ENCODE results near the gene PRKAG2. TPM values are rescaled to one million over a fixed set of nuclear protein-coding genes. Genes with fewer than 3 reads are reported as not detected.
A peak's percentile ranks its signal among the peaks of the same experiment; 100 is the strongest.
"Not testable (repeated sequence)": the region's sequence is repeated elsewhere in the genome, so short reads cannot be mapped to it uniquely, and the experiment has no call there.

The PRKAG2 gene
- polyA plus RNA-seq (2013, experiment 1 of 2; ENCODE audit: insufficient read length), result 43.1 TPM
- 42.2 TPM for polyA plus RNA-seq (2013, experiment 2 of 2; ENCODE audit: insufficient read length)

GRCh38 chr7:151876899-151877777, at the start of gene PRKAG2:
TSS of gene PRKAG2 (minus strand) at chr7:151877115. CDS start at chr7:151876620, 495 bp downstream.
- DNase-seq, result peak; percentile 8

- no peak for DNase-seq
These were observed 49.4 kb upstream of the PRKAG2 start for GRCh38 chr7:151926336-151926712.

- DNase-seq, result no peak
These were observed 48.8 kb upstream of the PRKAG2 start for GRCh38 chr7:151925446-151926335.

GRCh38 chr7:151924508-151924907, 47.6 kb upstream of the PRKAG2 start:
- DNase-seq, result no peak

- DNase-seq, result no peak
These were observed 47.1 kb upstream of the PRKAG2 start for GRCh38 chr7:151924001-151924400.

- no peak for DNase-seq
These were observed 46.4 kb upstream of the PRKAG2 start for GRCh38 chr7:151923097-151923876.

GRCh38 chr7:151921451-151921850, 44.5 kb upstream of the PRKAG2 start:
- no peak for DNase-seq

- DNase-seq, result no peak
These were observed 43.6 kb upstream of the PRKAG2 start for GRCh38 chr7:151920488-151920887.

- DNase-seq, result no peak
These were observed 42.7 kb upstream of the PRKAG2 start for GRCh38 chr7:151919595-151919994.

GRCh38 chr7:151918510-151918843, 41.6 kb upstream of the PRKAG2 start:
- DNase-seq, result no peak

- DNase-seq, result no peak
These were observed 41.0 kb upstream of the PRKAG2 start for GRCh38 chr7:151917791-151918509.

GRCh38 chr7:151914051-151914450, 37.1 kb upstream of the PRKAG2 start:
- DNase-seq, result no peak

GRCh38 chr7:151910655-151911054, 33.7 kb upstream of the PRKAG2 start:
- DNase-seq, result not testable (repeated sequence)

GRCh38 chr7:151907115-151907514, 30.2 kb upstream of the PRKAG2 start:
- DNase-seq, result not testable (repeated sequence)

- no peak for DNase-seq
These were observed 28.9 kb upstream of the PRKAG2 start for GRCh38 chr7:151905766-151906165.

GRCh38 chr7:151905353-151905752, 28.4 kb upstream of the PRKAG2 start:
- no peak for DNase-seq

GRCh38 chr7:151904270-151904669, 27.4 kb upstream of the PRKAG2 start:
- DNase-seq, result no peak

- no peak for DNase-seq
These were observed 26.5 kb upstream of the PRKAG2 start for GRCh38 chr7:151903249-151904032.

- DNase-seq, result no peak
These were observed 25.4 kb upstream of the PRKAG2 start for GRCh38 chr7:151902311-151902710.

- DNase-seq, result no peak
These were observed 24.9 kb upstream of the PRKAG2 start for GRCh38 chr7:151901828-151902227.

Data from fibroblast of skin of scalp (primary cell).